HepG2 (cell line): ENCODE measurements around the gene CRNKL1. TPM values are rescaled to one million over a fixed set of nuclear protein-coding genes. Genes with fewer than 3 reads are reported as not detected.

Experiments used
- ARNT2 ChIP-seq: sonication (generic); formaldehyde crosslinking; IDR thresholded peaks from 2 replicates; pipeline ENCODE4 v1.8.0; 2022; ENCODE audit warnings: mild to moderate bottlenecking, low read depth, missing genetic modification reagents, moderate library complexity
- ARNTL ChIP-seq: sonication (generic); formaldehyde crosslinking; IDR thresholded peaks from 2 replicates; pipeline ENCODE4 v1.4.0; 2020; ENCODE audit warnings: mild to moderate bottlenecking, missing genetic modification reagents
- CSRNP1 ChIP-seq: sonication (generic); formaldehyde crosslinking; IDR thresholded peaks from 2 replicates; pipeline ENCODE4 v1.8.1; 2023; ENCODE audit warnings: mild to moderate bottlenecking, missing genetic modification reagents
- FOXP1 ChIP-seq, 2 experiments: fragments of 450-650 bp in 1 of 2; IDR thresholded peaks; 2 replicates each; pipeline ENCODE4 v1.6.1; 2017 to 2018; ENCODE audit warnings: antibody characterized with exemption in 1 of 2
- HNF4A ChIP-seq: sonication (generic); formaldehyde crosslinking; IDR thresholded peaks from 2 replicates; pipeline ENCODE4 v1.4.0; 2020; ENCODE audit warnings: missing genetic modification reagents
- HNRNPK ChIP-seq: fragments of 200-400 bp; formaldehyde crosslinking; IDR thresholded peaks from 2 replicates; pipeline ENCODE4 v1.6.1; 2018; ENCODE audit warnings: low read length, low read depth, moderate library complexity, mild to moderate bottlenecking; ENCODE audit not compliant: poor library complexity, severe bottlenecking
- JUND ChIP-seq: sonication (generic); formaldehyde crosslinking; IDR thresholded peaks from 2 replicates; pipeline ENCODE4 v1.8.0; 2022; ENCODE audit warnings: mild to moderate bottlenecking, missing genetic modification reagents
- KAT7 ChIP-seq: IDR thresholded peaks from 2 replicates; pipeline ENCODE4 v1.6.1; 2018; ENCODE audit warnings: borderline replicate concordance, missing compliant biosample characterization
- MTF2 ChIP-seq: sonication (generic); formaldehyde crosslinking; IDR thresholded peaks from 2 replicates; pipeline ENCODE4 v1.5.0; 2020; ENCODE audit warnings: missing genetic modification reagents, borderline replicate concordance
- NR2F1 ChIP-seq, 2 experiments: fragments of 450-650 bp in 1 of 2; formaldehyde crosslinking in 1 of 2; IDR thresholded peaks; 2 replicates each; pipeline versions ENCODE4 v1.5.0 to v1.6.1; 2016 to 2020; ENCODE audit warnings: mild to moderate bottlenecking in 1 of 2, missing compliant biosample characterization in 1 of 2, missing genetic modification reagents in 1 of 2, moderate library complexity in 1 of 2
- NR3C1 ChIP-seq: sonication (generic); formaldehyde crosslinking; IDR thresholded peaks from 2 replicates; pipeline ENCODE4 v1.4.0; 2020; ENCODE audit warnings: missing genetic modification reagents
- SETDB1 ChIP-seq: sonication (generic); formaldehyde crosslinking; IDR thresholded peaks from 2 replicates; pipeline ENCODE4 v1.5.1; 2020; ENCODE audit warnings: missing genetic modification reagents, mild to moderate bottlenecking, borderline replicate concordance
- TBX2 ChIP-seq: sonication (generic); formaldehyde crosslinking; IDR thresholded peaks from 2 replicates; pipeline ENCODE4 v1.5.0; 2020; ENCODE audit warnings: missing genetic modification reagents, mild to moderate bottlenecking, borderline replicate concordance
- ZBTB1 ChIP-seq: sonication (generic); formaldehyde crosslinking; IDR thresholded peaks from 2 replicates; pipeline ENCODE4 v1.4.0; 2020; ENCODE audit warnings: missing genetic modification reagents, borderline replicate concordance
- ZBTB44 ChIP-seq: sonication (generic); formaldehyde crosslinking; IDR thresholded peaks from 2 replicates; pipeline ENCODE4 v1.4.0; 2020; ENCODE audit warnings: missing genetic modification reagents
- ZFX ChIP-seq: sonication (generic); formaldehyde crosslinking; IDR thresholded peaks from 2 replicates; pipeline ENCODE4 v1.4.0; 2020; ENCODE audit warnings: mild to moderate bottlenecking, low read depth, missing genetic modification reagents, moderate library complexity
- ZKSCAN5 ChIP-seq: sonication (generic); formaldehyde crosslinking; IDR thresholded peaks from 2 replicates; pipeline ENCODE4 v1.5.1; 2020; ENCODE audit warnings: mild to moderate bottlenecking, missing genetic modification reagents
- ZNF20 ChIP-seq: sonication (generic); formaldehyde crosslinking; IDR thresholded peaks from 2 replicates; pipeline ENCODE4 v1.4.0; 2020; ENCODE audit warnings: mild to moderate bottlenecking, moderate library complexity, missing genetic modification reagents
- ZNF274 ChIP-seq: sonication (generic); formaldehyde crosslinking; IDR thresholded peaks from 2 replicates; pipeline ENCODE4 v1.5.1; 2020; ENCODE audit warnings: mild to moderate bottlenecking, missing genetic modification reagents
- ZNF441 ChIP-seq: sonication (generic); formaldehyde crosslinking; IDR thresholded peaks from 2 replicates; pipeline ENCODE4 v1.7.0; 2021; ENCODE audit warnings: missing genetic modification reagents, borderline replicate concordance
- ZNF572 ChIP-seq: sonication (generic); formaldehyde crosslinking; IDR thresholded peaks from 2 replicates; pipeline ENCODE4 v1.5.1; 2020; ENCODE audit warnings: mild to moderate bottlenecking, missing genetic modification reagents
- ZNF883 ChIP-seq: sonication (generic); formaldehyde crosslinking; IDR thresholded peaks from 2 replicates; pipeline ENCODE4 v1.5.1; 2020; ENCODE audit warnings: mild to moderate bottlenecking, missing genetic modification reagents; ENCODE audit errors: not compliant biosample characterization
- polyA plus RNA-seq, 8 experiments: library from polyadenylated mRNA; depleted of rRNA in 3 of 8; stranded (reverse) in 7 of 8; unstranded in 1 of 8; fragments of >200 nt; fragmentation: Illumina TruSeq in 4 of 8; extraction: Trizol in 4 of 8; gene quantifications; 2 replicates each; pipeline versions ENCODE4 v1.2.1 to v1.2.3, GENCODE V29; 2011 to 2016; ENCODE audit warnings: low read depth in 4 of 8, missing spikeins in 1 of 8, mixed read lengths in 1 of 8; ENCODE audit not compliant: insufficient read depth in 1 of 8
- total RNA-seq, 5 experiments: library from RNA; depleted of rRNA; stranded (reverse); fragments of >200 nt; fragmentation: Illumina TruSeq; extraction: Trizol; gene quantifications; 2 replicates each; pipeline ENCODE4 v1.2.3, GENCODE V29; 2016; ENCODE audit warnings: low read depth in 1 of 5
- TF ChIP-seq, protein P1 (sequence below): sonication (generic); formaldehyde crosslinking; IDR thresholded peaks from 2 replicates; pipeline ENCODE4 v1.5.1; 2020; ENCODE audit warnings: mild to moderate bottlenecking, missing genetic modification reagents, moderate library complexity

CRNKL1 gene
- total and polyA plus RNA-seq, 2 of the 13 experiments (the other 11 are each of a cell fraction or from before 2014, with no cell fraction given): 12.3 to 64.5 TPM

DNA sequence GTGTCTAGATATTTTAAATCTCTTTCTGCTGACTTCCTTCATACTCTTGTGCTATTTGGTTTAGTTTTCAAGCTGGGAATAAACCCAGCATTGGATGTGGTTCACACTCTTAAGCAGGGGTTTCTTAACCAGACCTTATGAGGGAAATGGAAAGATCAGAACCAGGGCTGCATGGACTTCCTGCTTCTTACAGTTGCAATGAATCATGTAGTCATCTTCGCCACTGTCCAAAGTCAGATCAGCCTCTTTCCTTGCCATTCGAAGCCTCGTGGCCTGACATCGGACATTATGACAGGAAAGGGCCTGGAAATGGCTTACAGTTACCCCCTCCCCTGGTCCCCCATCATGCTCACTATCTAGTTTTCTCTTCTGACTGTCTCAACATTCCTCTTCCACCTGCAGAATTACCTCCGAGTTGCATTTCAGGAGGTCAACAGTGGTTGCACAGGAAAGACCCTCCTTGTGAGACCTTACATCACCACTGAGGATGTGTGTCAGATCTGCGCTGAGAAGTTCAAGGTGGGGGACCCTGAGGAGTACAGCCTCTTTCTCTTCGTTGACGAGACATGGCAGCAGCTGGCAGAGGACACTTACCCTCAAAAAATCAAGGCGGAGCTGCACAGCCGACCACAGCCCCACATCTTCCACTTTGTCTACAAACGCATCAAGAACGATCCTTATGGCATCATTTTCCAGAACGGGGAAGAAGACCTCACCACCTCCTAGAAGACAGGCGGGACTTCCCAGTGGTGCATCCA lies 51.9 kb downstream of the CRNKL1 start (continued):
- TF ChIP-seq CSRNP1 (CRISPR knock-in tag): no peak
- no peak for TF ChIP-seq NR2F1 (CRISPR knock-in tag; IDR thresholded peaks at IDR 0.05)
- no peak for TF ChIP-seq NR3C1 (CRISPR knock-in tag)
- no peak for TF ChIP-seq TBX2 (CRISPR knock-in tag)
- no peak for TF ChIP-seq ZKSCAN5 (CRISPR knock-in tag)
- no peak for TF ChIP-seq SETDB1 (CRISPR knock-in tag)
- TF ChIP-seq ZNF572 (CRISPR knock-in tag): 0 out of 2 replicates have a peak, but pooled peaks have one; percentile 13
- TF ChIP-seq ZNF20 (CRISPR knock-in tag): no peak
- no peak for TF ChIP-seq ARNTL (CRISPR knock-in tag)
- TF ChIP-seq ZNF441: no peak
- TF ChIP-seq HNRNPK: no peak
- TF ChIP-seq ZBTB1: no peak
- 0 out of 2 replicates have a peak, but pooled peaks have one; percentile 46 for TF ChIP-seq ZNF274
- TF ChIP-seq, protein P1, sequence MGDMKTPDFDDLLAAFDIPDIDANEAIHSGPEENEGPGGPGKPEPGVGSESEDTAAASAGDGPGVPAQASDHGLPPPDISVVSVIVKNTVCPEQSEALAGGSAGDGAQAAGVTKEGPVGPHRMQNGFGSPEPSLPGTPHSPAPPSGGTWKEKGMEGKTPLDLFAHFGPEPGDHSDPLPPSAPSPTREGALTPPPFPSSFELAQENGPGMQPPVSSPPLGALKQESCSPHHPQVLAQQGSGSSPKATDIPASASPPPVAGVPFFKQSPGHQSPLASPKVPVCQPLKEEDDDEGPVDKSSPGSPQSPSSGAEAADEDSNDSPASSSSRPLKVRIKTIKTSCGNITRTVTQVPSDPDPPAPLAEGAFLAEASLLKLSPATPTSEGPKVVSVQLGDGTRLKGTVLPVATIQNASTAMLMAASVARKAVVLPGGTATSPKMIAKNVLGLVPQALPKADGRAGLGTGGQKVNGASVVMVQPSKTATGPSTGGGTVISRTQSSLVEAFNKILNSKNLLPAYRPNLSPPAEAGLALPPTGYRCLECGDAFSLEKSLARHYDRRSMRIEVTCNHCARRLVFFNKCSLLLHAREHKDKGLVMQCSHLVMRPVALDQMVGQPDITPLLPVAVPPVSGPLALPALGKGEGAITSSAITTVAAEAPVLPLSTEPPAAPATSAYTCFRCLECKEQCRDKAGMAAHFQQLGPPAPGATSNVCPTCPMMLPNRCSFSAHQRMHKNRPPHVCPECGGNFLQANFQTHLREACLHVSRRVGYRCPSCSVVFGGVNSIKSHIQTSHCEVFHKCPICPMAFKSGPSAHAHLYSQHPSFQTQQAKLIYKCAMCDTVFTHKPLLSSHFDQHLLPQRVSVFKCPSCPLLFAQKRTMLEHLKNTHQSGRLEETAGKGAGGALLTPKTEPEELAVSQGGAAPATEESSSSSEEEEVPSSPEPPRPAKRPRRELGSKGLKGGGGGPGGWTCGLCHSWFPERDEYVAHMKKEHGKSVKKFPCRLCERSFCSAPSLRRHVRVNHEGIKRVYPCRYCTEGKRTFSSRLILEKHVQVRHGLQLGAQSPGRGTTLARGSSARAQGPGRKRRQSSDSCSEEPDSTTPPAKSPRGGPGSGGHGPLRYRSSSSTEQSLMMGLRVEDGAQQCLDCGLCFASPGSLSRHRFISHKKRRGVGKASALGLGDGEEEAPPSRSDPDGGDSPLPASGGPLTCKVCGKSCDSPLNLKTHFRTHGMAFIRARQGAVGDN (CRISPR knock-in tag): 0 out of 2 replicates have a peak, but pooled peaks have one; percentile 13
- no peak for TF ChIP-seq ZBTB44 (CRISPR knock-in tag)
- TF ChIP-seq ZNF883 (CRISPR knock-in tag): no peak
- no peak for TF ChIP-seq HNF4A (CRISPR knock-in tag)
- TF ChIP-seq ZFX (CRISPR knock-in tag): no peak
- TF ChIP-seq JUND (CRISPR knock-in tag): no peak
- TF ChIP-seq FOXP1 (IDR thresholded peaks at IDR 0.05): no peak
- no peak for TF ChIP-seq FOXP1 (CRISPR knock-in tag; IDR thresholded peaks at IDR 0.05)
- TF ChIP-seq ARNT2 (CRISPR knock-in tag): no peak
- TF ChIP-seq KAT7 (CRISPR knock-in tag): no peak
- TF ChIP-seq MTF2 (CRISPR knock-in tag): no peak
